Osteocyte (in vitro differentiated cells): ENCODE measurements around the gene RABAC1. TPM values are rescaled to one million over a fixed set of nuclear protein-coding genes. Genes with fewer than 3 reads are reported as not detected.

Experiments used
- DNase-seq: peaks from one replicate; pipeline ENCODE4 v3.0.0; 2021; ENCODE audit warnings: mixed read lengths; ENCODE audit not compliant: unreplicated experiment; ENCODE audit errors: extremely low spot score
- H3K27ac Mint-ChIP-seq: one replicate; pipeline ENCODE4 v1.8.0; 2021; ENCODE audit warnings: mild to moderate bottlenecking, mixed read lengths; ENCODE audit not compliant: unreplicated experiment
- H3K27me3 Mint-ChIP-seq: one replicate; pipeline ENCODE4 v1.8.0; 2021; ENCODE audit warnings: mixed read lengths; ENCODE audit not compliant: unreplicated experiment
- H3K36me3 Mint-ChIP-seq: one replicate; pipeline ENCODE4 v1.8.0; 2021; ENCODE audit warnings: mixed read lengths; ENCODE audit not compliant: unreplicated experiment
- H3K4me1 Mint-ChIP-seq: one replicate; pipeline ENCODE4 v1.8.0; 2021; ENCODE audit warnings: mixed read lengths; ENCODE audit not compliant: unreplicated experiment
- H3K4me3 Mint-ChIP-seq: one replicate; pipeline ENCODE4 v1.8.0; 2021; ENCODE audit warnings: mild to moderate bottlenecking, moderate library complexity, mixed read lengths; ENCODE audit not compliant: unreplicated experiment
- H3K9me3 Mint-ChIP-seq: one replicate; pipeline ENCODE4 v1.8.0; 2021; ENCODE audit warnings: mixed read lengths; ENCODE audit not compliant: unreplicated experiment
- long read RNA-seq: library from polyadenylated mRNA; unstranded; transcript quantifications from one replicate; pipeline ENCODE4 v2.0.0, GENCODE V29; 2021
- total RNA-seq: library from RNA; stranded (reverse); gene quantifications from 2 replicates; pipeline ENCODE4 v1.2.1, GENCODE V29; 2021
- TF ChIP-seq, protein P1 (sequence below): fragments of 200-600 bp; sonication (generic); IDR thresholded peaks from 2 replicates; pipeline ENCODE4 v1.5.0; 2021; ENCODE audit warnings: antibody characterized with exemption, mild to moderate bottlenecking, moderate library complexity

Gene RABAC1, protein sequence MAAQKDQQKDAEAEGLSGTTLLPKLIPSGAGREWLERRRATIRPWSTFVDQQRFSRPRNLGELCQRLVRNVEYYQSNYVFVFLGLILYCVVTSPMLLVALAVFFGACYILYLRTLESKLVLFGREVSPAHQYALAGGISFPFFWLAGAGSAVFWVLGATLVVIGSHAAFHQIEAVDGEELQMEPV
- 265 and 268 TPM in 2 replicates for total RNA-seq
- long read RNA-seq, transcript RABAC1-201 (5 exons, 821 nt) = major isoform, 25 of 30 reads
- long read RNA-seq, partial matches to known transcripts = 2 of 30 reads
- long read RNA-seq, other reads (novel, unspliced or antisense) = 2 of 30 reads

DNA sequence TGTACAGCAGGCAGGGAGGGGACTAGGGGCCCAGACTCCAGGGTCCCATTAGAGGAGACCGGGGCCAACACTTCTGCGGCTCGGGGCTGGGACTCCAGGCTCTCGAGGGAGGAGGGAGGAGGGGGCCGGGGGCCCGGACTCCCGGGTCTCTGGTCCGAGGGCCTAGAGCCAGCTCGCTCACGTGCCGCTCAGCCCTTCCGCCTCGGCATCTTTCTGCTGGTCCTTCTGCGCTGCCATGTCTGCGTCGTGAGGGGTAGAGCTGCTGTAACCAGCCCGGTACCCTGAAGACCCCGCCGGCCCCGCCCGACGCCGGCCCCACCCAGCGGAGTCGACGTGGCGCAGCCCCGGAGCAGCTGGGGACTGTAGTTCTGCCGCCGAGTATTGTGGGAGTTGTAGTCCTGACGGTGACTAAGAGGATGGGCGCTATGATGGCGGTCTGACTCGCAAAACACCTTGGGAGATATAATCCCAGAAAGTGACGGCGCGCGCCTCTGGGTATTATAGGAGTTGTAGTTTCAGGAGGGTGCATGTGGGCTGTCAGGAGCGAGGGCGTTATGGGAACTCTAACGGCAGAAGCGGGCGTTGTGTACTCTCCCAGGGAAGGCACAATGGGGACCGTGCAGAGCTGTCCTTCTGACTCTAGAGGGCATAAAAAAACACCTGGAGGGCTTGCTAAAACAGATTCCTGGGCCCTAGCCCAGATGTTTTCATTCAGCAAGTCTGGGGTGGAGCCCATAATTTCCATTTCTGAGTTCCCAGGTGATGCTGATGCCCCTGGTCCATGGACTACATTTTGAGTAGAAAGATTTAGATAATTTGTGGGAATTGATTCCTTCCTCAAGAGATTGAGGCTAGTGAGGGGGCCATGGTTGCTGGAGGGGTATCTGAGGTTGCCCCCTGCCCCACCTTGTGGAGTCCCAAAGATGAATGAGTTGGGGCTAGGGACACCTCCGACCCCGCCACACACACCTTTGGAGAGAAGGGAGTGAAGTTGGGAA lies at the start of gene RABAC1:
RABAC1 (minus strand) TSS at position 266 of the 998 bp plus-strand sequence; CDS start at position 237, 29 bp downstream.
- peaks cover 17% of the 10 kb centered on the region for H3K36me3 Mint-ChIP-seq
- no peaks in the 10 kb centered on the region for H3K27me3 Mint-ChIP-seq
- no peaks in the 10 kb centered on the region for H3K9me3 Mint-ChIP-seq
- TF ChIP-seq, protein P1, sequence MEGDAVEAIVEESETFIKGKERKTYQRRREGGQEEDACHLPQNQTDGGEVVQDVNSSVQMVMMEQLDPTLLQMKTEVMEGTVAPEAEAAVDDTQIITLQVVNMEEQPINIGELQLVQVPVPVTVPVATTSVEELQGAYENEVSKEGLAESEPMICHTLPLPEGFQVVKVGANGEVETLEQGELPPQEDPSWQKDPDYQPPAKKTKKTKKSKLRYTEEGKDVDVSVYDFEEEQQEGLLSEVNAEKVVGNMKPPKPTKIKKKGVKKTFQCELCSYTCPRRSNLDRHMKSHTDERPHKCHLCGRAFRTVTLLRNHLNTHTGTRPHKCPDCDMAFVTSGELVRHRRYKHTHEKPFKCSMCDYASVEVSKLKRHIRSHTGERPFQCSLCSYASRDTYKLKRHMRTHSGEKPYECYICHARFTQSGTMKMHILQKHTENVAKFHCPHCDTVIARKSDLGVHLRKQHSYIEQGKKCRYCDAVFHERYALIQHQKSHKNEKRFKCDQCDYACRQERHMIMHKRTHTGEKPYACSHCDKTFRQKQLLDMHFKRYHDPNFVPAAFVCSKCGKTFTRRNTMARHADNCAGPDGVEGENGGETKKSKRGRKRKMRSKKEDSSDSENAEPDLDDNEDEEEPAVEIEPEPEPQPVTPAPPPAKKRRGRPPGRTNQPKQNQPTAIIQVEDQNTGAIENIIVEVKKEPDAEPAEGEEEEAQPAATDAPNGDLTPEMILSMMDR = peak; percentile 29
- peak; percentile 96 for DNase-seq
- H3K27ac Mint-ChIP-seq = peak within 1 kb of the TSS; percentile 90
- H3K4me1 Mint-ChIP-seq = peaks cover 18% of the 10 kb centered on the region
- H3K4me3 Mint-ChIP-seq = peak within 1 kb of the TSS; percentile 84

DNA sequence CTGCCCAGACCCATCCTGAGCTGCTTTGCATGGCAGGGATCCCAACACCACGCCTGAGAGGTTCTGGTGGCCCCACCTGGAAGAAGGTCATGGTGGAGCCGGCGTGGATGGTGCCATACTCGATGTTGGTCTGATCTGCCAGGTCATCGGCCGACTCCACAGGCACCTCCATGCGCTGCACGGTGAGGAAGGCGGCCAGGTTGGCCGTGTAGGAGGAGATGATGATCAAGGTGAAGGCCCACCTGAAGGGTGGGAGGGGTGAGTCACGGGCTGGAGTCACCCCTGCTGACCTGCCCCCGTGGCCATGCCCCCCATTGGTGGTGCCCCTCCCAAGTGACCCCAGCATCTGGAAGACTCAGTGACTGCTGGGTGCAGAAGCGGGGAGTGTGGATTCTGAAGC lies 47.4 kb upstream of the RABAC1 start:
- peaks cover 15% of the 10 kb centered on the region for H3K4me1 Mint-ChIP-seq
- no peak for DNase-seq
- no peaks in the 10 kb centered on the region for H3K36me3 Mint-ChIP-seq
- TF ChIP-seq, protein P1 = no peak
- no peaks in the 10 kb centered on the region for H3K9me3 Mint-ChIP-seq
- H3K27me3 Mint-ChIP-seq = peaks cover 17% of the 10 kb centered on the region
- peak overlapping the region; percentile 31 for H3K27ac Mint-ChIP-seq
- H3K4me3 Mint-ChIP-seq = no peak overlapping the region

DNA sequence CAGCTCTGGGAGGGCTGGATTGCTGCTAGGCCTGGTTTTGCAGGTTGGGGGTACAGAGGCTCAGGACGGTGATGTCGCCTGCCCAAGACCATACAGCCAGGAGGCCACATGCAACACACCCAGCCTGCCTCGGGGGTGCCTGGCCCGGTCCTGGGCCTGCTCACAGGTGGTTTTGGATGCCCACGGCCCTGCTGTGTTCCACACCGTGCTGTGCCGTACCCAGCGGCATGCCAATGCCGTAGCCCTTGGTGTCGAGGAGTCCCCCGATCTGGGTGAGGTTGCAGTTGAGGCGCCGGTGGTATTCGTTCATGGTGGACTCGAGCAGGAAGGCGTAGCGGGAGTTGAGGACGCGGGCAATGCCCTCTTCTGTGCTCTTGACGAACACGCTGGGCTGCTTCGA lies 46.4 kb upstream of the RABAC1 start:
- Mint-ChIP-seq H3K9me3 (no peaks in the 10 kb centered on the region), H3K4me1 (peaks cover 9% of the 10 kb centered on the region), H3K36me3 (no peaks in the 10 kb centered on the region), H3K27ac (no peak overlapping the region), H3K4me3 (no peak overlapping the region), H3K27me3 (peaks cover 28% of the 10 kb centered on the region)
- TF ChIP-seq, protein P1 = no peak
- no peak for DNase-seq

DNA sequence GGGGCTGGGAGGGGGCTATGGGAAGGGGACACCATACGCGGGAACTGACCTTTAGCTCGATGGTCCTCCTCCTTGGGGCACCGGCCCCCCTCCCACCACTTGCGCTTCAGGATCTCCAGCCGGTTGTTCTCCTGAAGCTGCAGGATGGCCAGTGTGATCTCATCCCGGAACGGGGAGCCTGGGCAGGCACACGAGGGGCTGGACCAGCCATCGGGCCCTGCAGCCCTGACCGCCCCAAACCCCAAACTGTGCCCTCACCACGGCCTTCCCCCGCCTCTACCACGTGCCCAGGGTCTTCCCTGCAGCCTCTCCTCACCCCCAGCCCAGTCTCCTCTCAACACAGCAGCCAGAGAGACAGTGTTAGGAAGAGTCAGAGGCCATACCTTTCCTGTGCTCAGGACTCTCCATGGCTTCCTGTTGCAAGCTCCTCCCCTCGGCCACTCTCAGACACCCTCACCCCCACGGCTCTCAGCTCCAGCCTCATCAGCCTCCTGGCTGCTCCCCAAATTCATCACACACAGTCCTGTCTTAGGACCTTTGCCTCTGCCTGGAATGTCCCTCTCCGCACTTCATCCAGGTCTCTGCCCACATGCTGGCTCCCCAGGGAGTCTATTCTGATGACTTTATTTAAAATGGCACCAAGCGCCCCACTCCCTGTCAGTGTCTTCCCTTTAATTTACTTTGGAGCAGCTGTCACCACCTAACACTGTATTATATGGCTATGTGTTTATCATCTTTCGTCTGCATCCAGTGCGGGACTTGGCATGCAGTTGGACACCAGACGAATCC lies 44.6 kb upstream of the RABAC1 start:
- TF ChIP-seq, protein P1 = no peak
- Mint-ChIP-seq H3K36me3 (peaks cover 5% of the 10 kb centered on the region), H3K27ac (no peak overlapping the region), H3K4me3 (no peak overlapping the region), H3K9me3 (no peaks in the 10 kb centered on the region), H3K27me3 (peaks cover 41% of the 10 kb centered on the region), H3K4me1 (peaks cover 7% of the 10 kb centered on the region)
- no peak for DNase-seq
